GM12878 (cell line): ENCODE data around the gene SOAT2. TPM values are rescaled to one million over a fixed set of nuclear protein-coding genes. Genes with fewer than 3 reads are reported as not detected.

Experiments
- ATAC-seq: fragments of 200-7000 bp; cut with Tn5 transposase; 3 replicates; pipeline ENCODE4 v1.9.1; 2020; ENCODE audit warnings: mild to moderate bottlenecking, moderate library complexity
- BruUV-seq: library from RNA; stranded (reverse); fragments of 400-500 nt; replicated peaks from 2 replicates; lab custom pipeline; 2021; lab: Mats Ljungman, UMichigan
- CTCF ChIA-PET: fragments of 300-600 bp; sonication (Branson Sonifier 250); formaldehyde crosslinking; extraction: SDS; loops from one replicate; lab custom pipeline; 2021; ENCODE audit warnings: inconsistent platforms; lab: Yijun Ruan, JAX
- POLR2A ChIA-PET: fragments of 350-600 bp; formaldehyde crosslinking; extraction: SDS; loops from one replicate; lab custom pipeline; 2021; ENCODE audit warnings: inconsistent platforms; lab: Charles Lee
- RAD21 ChIA-PET: fragments of 300-600 bp; sonication (Branson Sonifier 250); formaldehyde crosslinking; loops from one replicate; lab custom pipeline; 2023; ENCODE audit warnings: antibody characterized with exemption; ENCODE audit not compliant: unreplicated experiment; lab: Charles Lee
- SMC1A ChIA-PET: fragments of 300-600 bp; sonication (Branson Sonifier 250); formaldehyde crosslinking; loops from one replicate; lab custom pipeline; 2023; ENCODE audit not compliant: unreplicated experiment, uncharacterized antibody; lab: Charles Lee
- DNase-seq: peaks from one replicate; pipeline ENCODE4 v3.0.0-alpha.2; 2011; ENCODE audit warnings: low read depth, low spot score
- FAIRE-seq: peaks from 3 replicates; lab custom pipeline; 2011; peaks lifted over from hg19 to GRCh38; lab: Jason Lieb, UNC
- H2AFZ ChIP-seq: 2 replicates; pipeline ENCODE4 v1.6.0; 2011; ENCODE audit warnings: low read depth, low read length, control low read depth; ENCODE audit not compliant: control insufficient read depth
- H3K27ac ChIP-seq: 2 replicates; pipeline ENCODE4 v1.5.1; 2011; ENCODE audit warnings: control low read depth; ENCODE audit not compliant: control insufficient read depth, insufficient read depth
- H3K27me3 ChIP-seq, 2 experiments: replicated peaks in 1 of 2; 2 replicates each; pipeline versions ENCODE4 v1.6.0 to v1.6.1; 2011; ENCODE audit warnings: low read length in 1 of 2; ENCODE audit not compliant: control insufficient read depth in 2 of 2, insufficient read depth in 2 of 2
- H3K36me3 ChIP-seq, 2 experiments: 2 replicates each; pipeline ENCODE4 v1.5.1; 2011; ENCODE audit warnings: low read length in 1 of 2; ENCODE audit not compliant: control insufficient read depth in 2 of 2, insufficient read depth in 2 of 2
- H3K4me1 ChIP-seq: 2 replicates; pipeline ENCODE4 v1.6.1; 2011; ENCODE audit warnings: mild to moderate bottlenecking, low read length, moderate library complexity, mixed read lengths; ENCODE audit not compliant: control insufficient read depth, insufficient read depth
- H3K4me2 ChIP-seq: 2 replicates; pipeline ENCODE4 v1.6.0; 2011; ENCODE audit warnings: control low read depth; ENCODE audit not compliant: control insufficient read depth, insufficient read depth
- H3K4me3 ChIP-seq: fragments of 200-600 bp; sonication (generic); 2 replicates; pipeline ENCODE4 v1.5.1; 2016
- H3K79me2 ChIP-seq: 2 replicates; pipeline ENCODE4 v1.6.0; 2011; ENCODE audit warnings: low read length; ENCODE audit not compliant: control insufficient read depth, insufficient read depth
- H3K9ac ChIP-seq: 2 replicates; pipeline ENCODE4 v1.8.0; 2011; ENCODE audit warnings: low read length, control low read depth, mixed read lengths; ENCODE audit not compliant: control insufficient read depth, insufficient read depth
- H3K9me3 ChIP-seq: replicated peaks from 3 replicates; pipeline ENCODE4 v1.5.1; 2011; ENCODE audit warnings: mild to moderate bottlenecking, low read length; ENCODE audit not compliant: control insufficient read depth, insufficient read depth
- H4K20me1 ChIP-seq: 2 replicates; pipeline ENCODE4 v1.6.0; 2011; ENCODE audit not compliant: control insufficient read depth, insufficient read depth
- CBFB ChIP-seq: IDR thresholded peaks from 2 replicates; pipeline ENCODE4 v1.6.1; 2016; ENCODE audit warnings: antibody characterized with exemption, low read depth
- EP300 ChIP-seq, 2 experiments: fragments of 150-350 bp in 1 of 2; IDR thresholded peaks; 2 replicates each; pipeline ENCODE4 v1.6.1; 2011 to 2012; ENCODE audit warnings: low read depth in 2 of 2, low read length in 2 of 2, borderline replicate concordance in 1 of 2, improper control_type of control experiment in 1 of 2, inconsistent platforms in 1 of 2; ENCODE audit not compliant: control insufficient read depth in 1 of 2
- IKZF1 ChIP-seq: fragments of 450-650 bp; conservative IDR thresholded peaks from 2 replicates; pipeline ENCODE4 v1.6.1; 2017; ENCODE audit warnings: antibody characterized with exemption, mild to moderate bottlenecking
- NR2C1 ChIP-seq: fragments of 450-650 bp; IDR thresholded peaks from 2 replicates; pipeline ENCODE4 v1.6.1; 2017; ENCODE audit warnings: antibody characterized with exemption, mild to moderate bottlenecking, moderate library complexity
- POU2F2 ChIP-seq: IDR thresholded peaks from 3 replicates; pipeline ENCODE4 v1.6.1; 2011; ENCODE audit warnings: low read depth, mild to moderate bottlenecking, low read length, borderline replicate concordance
- RAD21 ChIP-seq: IDR thresholded peaks from 2 replicates; pipeline ENCODE4 v1.6.1; 2011; ENCODE audit warnings: mild to moderate bottlenecking, low read depth, low read length, moderate library complexity; ENCODE audit not compliant: insufficient read depth
- RFX5 ChIP-seq: IDR thresholded peaks from 2 replicates; pipeline ENCODE4 v1.6.1; 2011; ENCODE audit warnings: low read depth, low read length, improper control_type of control experiment
- SKIL ChIP-seq: fragments of 450-650 bp; IDR thresholded peaks from 2 replicates; pipeline ENCODE4 v1.6.1; 2017; ENCODE audit warnings: mild to moderate bottlenecking, low read depth, inconsistent platforms; ENCODE audit not compliant: poor library complexity, severe bottlenecking
- SMAD1 ChIP-seq: fragments of 450-650 bp; IDR thresholded peaks from 2 replicates; pipeline ENCODE4 v1.6.1; 2018; ENCODE audit warnings: mild to moderate bottlenecking, low read depth; ENCODE audit not compliant: partially characterized antibody
- SRF ChIP-seq, 2 experiments: IDR thresholded peaks; 2 replicates each; pipeline ENCODE4 v1.6.1; 2011; ENCODE audit warnings: low read depth in 2 of 2, low read length in 2 of 2, mild to moderate bottlenecking in 1 of 2, moderate library complexity in 1 of 2
- USF2 ChIP-seq: IDR thresholded peaks from 2 replicates; pipeline ENCODE4 v1.6.1; 2011; ENCODE audit warnings: low read depth, low read length, improper control_type of control experiment, borderline replicate concordance
- ZNF207 ChIP-seq: fragments of 450-650 bp; IDR thresholded peaks from 2 replicates; pipeline ENCODE4 v1.6.1; 2014; ENCODE audit warnings: antibody characterized with exemption, mild to moderate bottlenecking, borderline replicate concordance
- WGBS: methylation state at CpG from one replicate; pipeline ENCODE4 v1.1.6; 2016; ENCODE audit warnings: low lambda C conversion rate; ENCODE audit not compliant: insufficient replicate concordance, insufficient coverage; ENCODE audit errors: missing lambda C conversion rate; 5-methylcytosine and 5-hydroxymethylcytosine counted together
- in situ Hi-C: fragments of 300-500 bp; cut with MboI; formaldehyde crosslinking; loops from 9 replicates; pipeline ENCODE4 v1.14.3; 2018; ENCODE audit warnings: mixed read lengths
- intact Hi-C: fragments of 100-400 bp; cut with micrococcal nuclease; formaldehyde crosslinking; loops from one replicate; pipeline ENCODE4 v1.14.2; 2022; ENCODE audit not compliant: unreplicated experiment
- polyA plus RNA-seq, 11 experiments: library from polyadenylated mRNA; depleted of rRNA in 4 of 11; unstranded in 6 of 11; stranded (reverse) in 5 of 11; fragments of >200 nt; fragmentation: Nextera tagmentation in 4 of 11; fragmentation: Illumina TruSeq in 1 of 11; extraction: Ambion mirVana in 4 of 11; extraction: Trizol in 1 of 11; gene quantifications; 1 replicate in 1 of 11; 2 replicates in 10 of 11; pipeline versions ENCODE4 v1.2.1 to v1.2.3, GENCODE V29; 2011 to 2016; ENCODE audit warnings: inconsistent platforms in 2 of 11, missing spikeins in 2 of 11, low read depth in 1 of 11
- total RNA-seq, 4 experiments: library from RNA; depleted of rRNA in 3 of 4; stranded (reverse); fragments of >200 nt in 3 of 4; fragmentation: Illumina TruSeq in 1 of 4; extraction: Trizol in 1 of 4; gene quantifications; 2 replicates each; pipeline versions ENCODE4 v1.2.1 to v1.2.3, GENCODE V29; 2013 to 2021

The SOAT2 gene
- total and polyA plus RNA-seq, 10 of the 15 experiments (the other 5 are each of a cell fraction or from before 2014, with no cell fraction given), result 0.08 to 1.7 (median 0.69) TPM

- no TSS peak for BruUV-seq
- intact Hi-C loops (no loop called here), in situ Hi-C loops (no loop called here)
- Histone ChIP-seq H4K20me1 (no peaks in the 10 kb centered on the region; the same call in 1 of the 2 replicates), H3K79me2 (no peaks in the 10 kb centered on the region), H3K27me3 (no peaks in the 10 kb centered on the region), H2AFZ (no peak overlapping the region), H3K4me2 (no peak overlapping the region), H3K4me3 (no peak overlapping the region)
- ChIA-PET RAD21 (interaction anchor here (1.2 kb wide), 1 partner anchor 27 kb away, joined by 4 read pairs; no protein-coding TSS in a partner anchor), POLR2A (interaction anchor here (0.6 to 1.1 kb wide), 3 partner anchors 15 to 221 kb away, joined by 3 to 5 read pairs (median 4); partner anchors contain the start of gene SOAT2), SMC1A (interaction anchor here (0.6 to 1.6 kb wide), 6 partner anchors 9 to 84 kb away, joined by 3 to 6 read pairs (median 4); partner anchors contain the start of gene SOAT2)
- 87% methylated on average over 11 of the region's 11 CpGs for WGBS
- FAIRE-seq, result no peak
- no peak for DNase-seq
- TF ChIP-seq RAD21 (no peak), ZNF207 (no peak), POU2F2 (no peak), SMAD1 (no peak), IKZF1 (no peak), SKIL (no peak), RFX5 (no peak), NR2C1 (no peak), EP300 (IDR thresholded peaks at IDR 0.05; ENCODE audit: borderline replicate concordance in 1 of 2, control insufficient read depth in 1 of 2, low read depth in 2 of 2, low read length in 2 of 2) (no peak), SRF (IDR thresholded peaks at IDR 0.05; ENCODE audit: low read depth in 2 of 2, low read length in 2 of 2) (no peak), CBFB (no peak), USF2 (no peak)
- TF ChIP-seq, all 136 proteins: peak for 0
- CTCF ChIA-PET, result interaction anchor here (0.7 to 12.1 kb wide), 4 partner anchors 10 to 249 kb away, joined by 3 to 355 read pairs (median 4); partner anchors contain the start of genes IGFBP6 and SOAT2
- Histone ChIP-seq H3K36me3 (peaks cover 4 to 8% of the 10 kb centered on the region in 2 experiments; a peak in 3 of 4 replicates), H3K27ac (no peak overlapping the region), H3K4me1 (no peaks in the 10 kb centered on the region), H3K9ac (no peak overlapping the region), H3K9me3 (no peaks in the 10 kb centered on the region)
- no peak for ATAC-seq
These were observed 31.4 kb upstream of the SOAT2 start for GRCh38 chr12:53071591-53072551.
